Posterior cingulate gyrus (tissue), 11 donors: ENCODE measurements around the gene B4GALNT4.
"Not testable (repeated sequence)": the region's sequence is repeated elsewhere in the genome, so short reads cannot be mapped to it uniquely, and the experiment has no call there.

ENCODE experiments used
- DNase-seq, 10 donors: peaks; one replicate each; pipeline versions ENCODE4 v3.0.0 to v3.0.0-alpha.2; 2020 to 2021; ENCODE audit warnings: mixed read lengths in 3 of 10
- intact Hi-C: fragments of 100-400 bp; cut with DNase I; formaldehyde crosslinking; loops from one replicate; pipeline ENCODE4 v1.15.1; 2023

Gene B4GALNT4

GRCh38 chr11:414318-414857 lies 45.1 kb downstream of the B4GALNT4 start:
- intact Hi-C loops, result no loop called here
- peak in 2 of 10 donors; percentile 52 to 80 for DNase-seq

- peak in 2 of 10 donors; percentile 31 to 48 for DNase-seq
- intact Hi-C loops, result no loop called here
Observed at GRCh38 chr11:415640-416041, 46.3 kb downstream of the B4GALNT4 start.

GRCh38 chr11:416051-416756 lies 46.9 kb downstream of the B4GALNT4 start:
- intact Hi-C loops, result no loop called here
- peak in 2 of 10 donors; percentile 30 to 69 for DNase-seq

- peak in 2 of 10 donors; percentile 52 to 73 for DNase-seq
- intact Hi-C loops, result no loop called here
Observed at GRCh38 chr11:416757-417621, 47.7 kb downstream of the B4GALNT4 start.

GRCh38 chr11:417652-418342 lies 48.5 kb downstream of the B4GALNT4 start:
- intact Hi-C loops, result no loop called here
- DNase-seq, result peak in 2 of 10 donors; percentile 23 to 70

- peak in 2 of 10 donors; percentile 51 to 59 for DNase-seq
- intact Hi-C loops, result no loop called here
Observed at GRCh38 chr11:418343-419247, 49.3 kb downstream of the B4GALNT4 start.

- peak in 2 of 10 donors; percentile 25 to 81 for DNase-seq
- intact Hi-C loops, result no loop called here
Observed at GRCh38 chr11:419248-420005, 50.1 kb downstream of the B4GALNT4 start.

GRCh38 chr11:420054-420910 lies 51.0 kb downstream of the B4GALNT4 start:
- intact Hi-C loops, result no loop called here
- peak in 3 of 10 donors; percentile 62 to 72 (median 70) for DNase-seq

- intact Hi-C loops, result no loop called here
- DNase-seq, result peak in 3 of 10 donors; percentile 52 to 79 (median 70)
Observed at GRCh38 chr11:420911-421321, 51.6 kb downstream of the B4GALNT4 start.

GRCh38 chr11:422249-422656 lies 53.0 kb downstream of the B4GALNT4 start:
- intact Hi-C loops, result no loop called here
- peak in 2 of 10 donors; percentile 9 to 36 for DNase-seq

GRCh38 chr11:424232-424631 lies 54.9 kb downstream of the B4GALNT4 start:
- intact Hi-C loops, result no loop called here
- DNase-seq, result no peak

GRCh38 chr11:424766-425165 lies 55.5 kb downstream of the B4GALNT4 start:
- peak in 2 of 10 donors; percentile 22 to 26 for DNase-seq
- intact Hi-C loops, result not testable (repeated sequence)

GRCh38 chr11:425301-425700 lies 56.0 kb downstream of the B4GALNT4 start:
- intact Hi-C loops, result no loop called here
- no peak for DNase-seq

- intact Hi-C loops, result no loop called here
- DNase-seq, result peak in 1 of 10 donors; percentile 63
Observed at GRCh38 chr11:426851-427250, 57.6 kb downstream of the B4GALNT4 start.

GRCh38 chr11:428295-428694 lies 59.0 kb downstream of the B4GALNT4 start:
- intact Hi-C loops, result no loop called here
- peak in 3 of 10 donors; percentile 24 to 85 (median 67) for DNase-seq

GRCh38 chr11:429391-429790 lies 60.1 kb downstream of the B4GALNT4 start:
- intact Hi-C loops, result no loop called here
- peak in 1 of 10 donors; percentile 82 for DNase-seq

GRCh38 chr11:429931-430456 lies 60.7 kb downstream of the B4GALNT4 start:
- DNase-seq, result peak in 1 of 10 donors; percentile 68
- intact Hi-C loops, result no loop called here
